Spleen (tissue), 11 donors: ENCODE data around the gene UBTF. TPM values are rescaled to one million over a fixed set of nuclear protein-coding genes. Genes with fewer than 3 reads are reported as not detected.

Experiments
- DNase-seq: peaks from one replicate; pipeline ENCODE4 v3.0.0-alpha.2; 2020
- H3K27ac ChIP-seq, 8 donors: fragments of 200-600 bp; sonication (generic) in 7 of 8; 1 replicate in 4 of 8; 2 replicates in 4 of 8; pipeline versions ENCODE4 v1.5.0 to v1.8.0; 2016 to 2021; ENCODE audit warnings: inconsistent platforms in 4 of 8, mild to moderate bottlenecking in 4 of 8, moderate library complexity in 1 of 8
- H3K27me3 ChIP-seq, 7 donors: fragments of 200-600 bp; sonication (generic) in 6 of 7; replicated peaks in 1 of 7; 1 replicate in 4 of 7; 2 replicates in 3 of 7; pipeline versions ENCODE4 v1.5.0 to v1.8.0; 2016 to 2021; ENCODE audit warnings: inconsistent platforms in 3 of 7, mild to moderate bottlenecking in 1 of 7
- H3K36me3 ChIP-seq, 6 donors: fragments of 200-600 bp; sonication (generic) in 5 of 6; 1 replicate in 4 of 6; 2 replicates in 2 of 6; pipeline versions ENCODE4 v1.5.0 to v1.8.0; 2016 to 2021; ENCODE audit warnings: inconsistent platforms in 2 of 6
- H3K4me1 ChIP-seq, 6 donors: fragments of 200-600 bp; sonication (generic) in 5 of 6; 1 replicate in 3 of 6; 2 replicates in 3 of 6; pipeline versions ENCODE4 v1.5.0 to v1.8.0; 2016 to 2021; ENCODE audit warnings: inconsistent platforms in 3 of 6
- H3K4me3 ChIP-seq, 8 donors: fragments of 200-600 bp; sonication (generic) in 7 of 8; 1 replicate in 4 of 8; 2 replicates in 4 of 8; pipeline versions ENCODE4 v1.5.0 to v1.8.0; 2016 to 2021; ENCODE audit warnings: inconsistent platforms in 4 of 8, mild to moderate bottlenecking in 4 of 8, moderate library complexity in 2 of 8
- H3K9me3 ChIP-seq, 8 donors: fragments of 200-600 bp; sonication (generic) in 7 of 8; 1 replicate in 4 of 8; 2 replicates in 4 of 8; pipeline versions ENCODE4 v1.5.0 to v1.8.0; 2016 to 2021; ENCODE audit warnings: inconsistent platforms in 4 of 8
- POLR2A ChIP-seq, 3 donors: fragments of 450-650 bp; IDR thresholded peaks; one replicate each; pipeline ENCODE4 v1.5.1; 2017; ENCODE audit warnings: antibody characterized with exemption in 3 of 3, mild to moderate bottlenecking in 1 of 3
- POLR2AphosphoS5 ChIP-seq, 3 donors: sonication (generic); formaldehyde crosslinking; IDR thresholded peaks; one replicate each; pipeline ENCODE4 v1.5.1; 2017; ENCODE audit warnings: antibody characterized with exemption in 3 of 3
- WGBS, 5 donors: extraction: QIAGEN DNeasy Blood & Tissue Kit in 3 of 5; methylation state at CpG; one replicate each; pipeline versions ENCODE4 v1.1.5 to v1.1.7; 2013 to 2018; 5-methylcytosine and 5-hydroxymethylcytosine counted together
- intact Hi-C: fragments of 100-400 bp; cut with DNase I; formaldehyde crosslinking; loops from one replicate; pipeline ENCODE4 v1.15.0; 2023; ENCODE audit warnings: low total_unique reads
- polyA plus RNA-seq, 3 donors: library from polyadenylated mRNA; stranded (reverse); fragments of 200-250 nt; gene quantifications; one replicate each; pipeline ENCODE4 v1.2.1, GENCODE V29; 2013
- total RNA-seq, 7 donors: library from RNA; depleted of rRNA in 3 of 7; stranded (reverse); fragments of >200 nt in 3 of 7; fragmentation: NEBNext Ultra II Directional in 4 of 7; extraction: Animal tissue kit (Norgen Biotek cat#: 25700) in 4 of 7; gene quantifications; one replicate each; pipeline versions ENCODE4 v1.1.0 to v1.2.1, GENCODE V29; 2016 to 2021
- TF ChIP-seq, protein P1 (sequence below), 11 experiments: fragments of 200-600 bp in 7 of 11; fragments of 450-650 bp in 4 of 11; sonication (generic) in 4 of 11; IDR thresholded peaks in 8 of 11; conservative IDR thresholded peaks in 3 of 11; 1 replicate in 7 of 11; 2 replicates in 4 of 11; pipeline versions ENCODE4 v1.4.0 to v1.8.0; 2016 to 2021; ENCODE audit warnings: antibody characterized with exemption in 11 of 11, inconsistent platforms in 4 of 11, mild to moderate bottlenecking in 1 of 11
- donor health status: healthy with polysubstance abuse.
- donor health status: DM: no; HTN: no; CAD: no; lungs with moderate emphysema.
- donor health status: DM: no; HTN: no; CAD: no.
- donor health status: Bipolar disorder and iron deficiency.
- donor health status: healthy.
- donor health status: DM: no; HTN: no; CAD: no.
- donor health status: DM: yes; HTN: yes; CAD: no.

UBTF gene
- total and polyA plus RNA-seq, 10 donors: 43.2 to 113 (median 89.2) TPM

DNA sequence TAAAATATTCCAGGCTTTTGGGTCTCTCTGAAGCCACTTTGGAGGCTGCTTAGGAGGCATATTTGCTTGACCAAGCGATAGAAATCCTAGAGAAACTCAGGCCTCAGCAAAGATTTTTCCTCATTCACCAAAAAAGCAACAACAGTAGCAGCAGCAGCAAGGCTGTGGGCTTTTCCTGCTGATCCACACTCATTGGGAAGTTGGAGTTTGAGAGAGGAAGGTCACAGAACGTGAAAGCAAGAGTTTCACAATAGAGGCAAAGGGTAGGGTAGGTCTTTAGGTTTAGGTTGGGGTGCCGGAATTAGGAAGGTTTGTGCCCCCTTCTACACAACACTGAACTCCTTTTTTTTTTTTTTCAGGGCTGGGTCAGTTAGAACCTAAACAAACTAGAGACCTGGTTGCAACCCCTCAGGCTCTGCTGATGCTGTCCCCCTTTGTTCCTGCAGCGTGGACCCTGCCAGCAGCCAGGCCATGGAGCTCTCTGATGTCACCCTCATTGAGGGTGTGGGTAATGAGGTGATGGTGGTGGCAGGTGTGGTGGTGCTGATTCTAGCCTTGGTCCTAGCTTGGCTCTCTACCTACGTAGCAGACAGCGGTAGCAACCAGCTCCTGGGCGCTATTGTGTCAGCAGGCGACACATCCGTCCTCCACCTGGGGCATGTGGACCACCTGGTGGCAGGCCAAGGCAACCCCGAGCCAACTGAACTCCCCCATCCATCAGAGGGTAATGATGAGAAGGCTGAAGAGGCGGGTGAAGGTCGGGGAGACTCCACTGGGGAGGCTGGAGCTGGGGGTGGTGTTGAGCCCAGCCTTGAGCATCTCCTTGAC is 30.7 kb downstream of the UBTF start:
- H3K27me3 ChIP-seq: no peaks in the 10 kb centered on the region
- peak overlapping the region in 4 of 8 donors; percentile 66 to 83 (median 79) for H3K4me3 ChIP-seq
- intact Hi-C loops: no loop called here
- 81 to 92% (median 88%) methylated on average over 9 to 12 of the region's 12 CpGs for WGBS, 5 donors
- no peak for DNase-seq
- peak in 1 of 3 donors; percentile 33 for TF ChIP-seq POLR2AphosphoS5 (IDR thresholded peaks at IDR 0.05)
- TF ChIP-seq, protein P1, sequence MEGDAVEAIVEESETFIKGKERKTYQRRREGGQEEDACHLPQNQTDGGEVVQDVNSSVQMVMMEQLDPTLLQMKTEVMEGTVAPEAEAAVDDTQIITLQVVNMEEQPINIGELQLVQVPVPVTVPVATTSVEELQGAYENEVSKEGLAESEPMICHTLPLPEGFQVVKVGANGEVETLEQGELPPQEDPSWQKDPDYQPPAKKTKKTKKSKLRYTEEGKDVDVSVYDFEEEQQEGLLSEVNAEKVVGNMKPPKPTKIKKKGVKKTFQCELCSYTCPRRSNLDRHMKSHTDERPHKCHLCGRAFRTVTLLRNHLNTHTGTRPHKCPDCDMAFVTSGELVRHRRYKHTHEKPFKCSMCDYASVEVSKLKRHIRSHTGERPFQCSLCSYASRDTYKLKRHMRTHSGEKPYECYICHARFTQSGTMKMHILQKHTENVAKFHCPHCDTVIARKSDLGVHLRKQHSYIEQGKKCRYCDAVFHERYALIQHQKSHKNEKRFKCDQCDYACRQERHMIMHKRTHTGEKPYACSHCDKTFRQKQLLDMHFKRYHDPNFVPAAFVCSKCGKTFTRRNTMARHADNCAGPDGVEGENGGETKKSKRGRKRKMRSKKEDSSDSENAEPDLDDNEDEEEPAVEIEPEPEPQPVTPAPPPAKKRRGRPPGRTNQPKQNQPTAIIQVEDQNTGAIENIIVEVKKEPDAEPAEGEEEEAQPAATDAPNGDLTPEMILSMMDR (IDR thresholded peaks at IDR 0.05 in 8 of 11, conservative IDR thresholded peaks at IDR 0.05 in 3 of 11): no peak
- peaks cover 0 to 53% (median 46%) of the 10 kb centered on the region in 6 donors for H3K36me3 ChIP-seq
- no peaks in the 10 kb centered on the region for H3K9me3 ChIP-seq
- peaks cover 21 to 77% (median 56%) of the 10 kb centered on the region in 6 donors for H3K4me1 ChIP-seq
- H3K27ac ChIP-seq: peak overlapping the region in 5 of 8 donors; percentile 20 to 100 (median 97)

DNA sequence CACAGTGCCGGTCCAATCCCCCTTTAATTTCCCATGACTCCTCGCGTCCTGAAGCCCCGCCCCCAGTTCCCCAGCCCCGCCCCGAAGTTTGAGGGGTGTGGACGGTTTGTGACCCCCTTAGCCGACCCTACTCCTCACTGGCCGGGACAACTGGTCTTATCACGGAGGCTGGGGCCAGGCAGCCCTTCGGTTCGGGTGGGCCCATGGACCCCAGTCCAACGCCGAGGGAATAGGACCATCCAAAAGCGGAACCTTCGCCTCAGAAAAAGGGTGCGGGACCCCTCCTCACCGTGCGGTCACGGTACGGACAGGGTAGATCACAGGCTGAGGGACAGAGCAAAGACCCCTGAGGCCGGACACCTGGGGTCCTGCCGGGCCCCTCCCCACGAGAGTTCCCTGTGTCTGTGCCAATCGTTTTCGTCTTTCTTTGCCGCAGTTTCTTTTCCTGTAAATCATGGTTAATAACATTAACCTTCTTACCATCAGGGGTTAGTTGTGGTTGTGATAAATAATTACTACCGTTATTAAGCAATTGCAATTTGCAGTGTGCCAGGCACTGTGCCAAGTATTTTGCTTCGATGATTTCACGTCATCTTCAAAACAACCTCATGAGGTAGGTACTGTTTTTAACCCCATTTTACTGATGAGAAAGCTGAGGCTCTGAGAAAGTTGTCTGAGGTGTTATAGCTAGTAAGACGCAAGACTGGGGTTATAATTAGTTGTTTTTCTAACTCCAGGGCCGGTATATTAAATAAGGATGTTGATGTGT is 32.2 kb downstream of the UBTF start:
- Histone ChIP-seq H3K9me3 (no peaks in the 10 kb centered on the region), H3K4me1 (peaks cover 21 to 77% (median 52%) of the 10 kb centered on the region in 6 donors), H3K4me3 (peak overlapping the region; percentile 66 to 83 (median 79)), H3K36me3 (peaks cover 0 to 53% (median 39%) of the 10 kb centered on the region in 6 donors), H3K27ac (peak overlapping the region; percentile 96 to 100 (median 98)), H3K27me3 (no peaks in the 10 kb centered on the region)
- intact Hi-C loops: no loop called here
- TF ChIP-seq POLR2A (IDR thresholded peaks at IDR 0.05) (no peak), POLR2AphosphoS5 (IDR thresholded peaks at IDR 0.05) (no peak)
- TF ChIP-seq, protein P1 (IDR thresholded peaks at IDR 0.05 in 8 of 11, conservative IDR thresholded peaks at IDR 0.05 in 3 of 11): no peak
- whole genome bisulfite sequencing, 5 donors: 2 to 4% (median 2%) methylated on average over 23 to 32 of the region's 32 CpGs
- DNase-seq: peak; percentile 92

DNA sequence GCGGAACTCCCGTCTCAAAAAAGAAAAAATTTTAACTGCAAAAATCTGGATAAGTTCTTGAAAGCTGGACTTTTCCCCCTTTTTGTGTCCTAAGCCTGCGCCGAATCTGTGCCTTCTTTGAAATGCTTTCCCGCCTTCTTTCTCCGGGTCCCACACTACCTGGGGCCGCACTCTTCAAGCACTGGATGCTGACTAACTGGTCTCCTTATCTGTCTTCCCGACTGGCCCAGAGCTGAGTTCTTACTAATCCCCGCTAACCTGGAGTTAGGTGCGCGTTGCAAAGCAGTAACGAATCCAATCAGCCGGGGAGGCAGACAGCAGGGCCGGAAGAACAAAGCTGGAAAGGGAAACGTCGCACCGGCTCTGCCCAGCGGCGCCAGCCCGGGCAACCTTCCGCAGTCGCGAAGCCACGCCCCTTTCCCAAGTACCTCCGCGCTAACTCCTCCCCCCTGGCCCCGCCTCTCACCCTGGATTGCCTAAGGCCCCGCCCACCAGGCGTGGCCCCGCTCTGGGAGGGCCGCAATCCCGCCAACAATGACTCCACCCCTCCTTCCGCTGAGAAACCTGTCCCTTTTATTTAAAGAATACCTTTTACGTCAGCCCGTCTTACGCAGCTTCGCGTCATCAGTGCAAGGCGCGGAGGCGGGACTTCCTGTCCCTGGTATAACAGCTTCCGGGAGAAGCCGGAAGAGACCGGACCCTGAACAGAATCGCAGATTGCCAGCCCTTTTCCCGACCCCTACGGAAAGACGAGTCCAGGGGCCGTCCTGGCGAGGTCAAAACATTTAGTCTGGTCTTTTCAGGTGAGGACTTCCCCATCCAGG is 33.0 kb downstream of the UBTF start, which contains the start of gene TMUB2:
Gene TMUB2, plus strand, starts transcription at position 666 of the 824 bp plus-strand sequence. CDS start 737 bp downstream, outside the sequence.
- Histone ChIP-seq H3K36me3 (peaks cover 0 to 53% (median 41%) of the 10 kb centered on the region in 6 donors), H3K4me3 (peak within 1 kb of the TSS; percentile 66 to 83 (median 79)), H3K27ac (peak within 1 kb of the TSS; percentile 96 to 100 (median 98)), H3K27me3 (no peaks in the 10 kb centered on the region), H3K4me1 (peaks cover 21 to 77% (median 46%) of the 10 kb centered on the region in 6 donors), H3K9me3 (no peaks in the 10 kb centered on the region)
- peak; percentile 99 for DNase-seq
- TF ChIP-seq POLR2AphosphoS5 (IDR thresholded peaks at IDR 0.05): peak; percentile 94 to 96 (median 96)
- TF ChIP-seq, protein P1 (IDR thresholded peaks at IDR 0.05 in 8 of 11, conservative IDR thresholded peaks at IDR 0.05 in 3 of 11): peak in 2 of 11 experiments; percentile 32
- peak in 1 of 3 donors; percentile 65 for TF ChIP-seq POLR2A (IDR thresholded peaks at IDR 0.05)
- intact Hi-C loops: no loop called here
- 0 to 1% (median 0%) methylated on average over 38 to 50 of the region's 50 CpGs for WGBS, 5 donors
